GM12864 (cell line): ENCODE results near the gene PDE4B.
"Not testable (repeated sequence)": the region's sequence is repeated elsewhere in the genome, so short reads cannot be mapped to it uniquely, and the experiment has no call there.

ENCODE experiments used
- DNase-seq: peaks from one replicate; pipeline ENCODE4 v3.0.0-alpha.2; 2011; ENCODE audit warnings: low read depth
- H3K4me3 ChIP-seq: 2 replicates; pipeline ENCODE4 v1.5.1; 2011; ENCODE audit warnings: mild to moderate bottlenecking, low read depth, low read length, control low read depth
- TF ChIP-seq, protein P1 (sequence below): IDR thresholded peaks from 2 replicates; pipeline ENCODE4 v1.5.1; 2011; ENCODE audit warnings: low read depth, mild to moderate bottlenecking, moderate library complexity, low read length, control low read depth, inconsistent platforms; ENCODE audit errors: missing control alignments

The PDE4B gene

DNA sequence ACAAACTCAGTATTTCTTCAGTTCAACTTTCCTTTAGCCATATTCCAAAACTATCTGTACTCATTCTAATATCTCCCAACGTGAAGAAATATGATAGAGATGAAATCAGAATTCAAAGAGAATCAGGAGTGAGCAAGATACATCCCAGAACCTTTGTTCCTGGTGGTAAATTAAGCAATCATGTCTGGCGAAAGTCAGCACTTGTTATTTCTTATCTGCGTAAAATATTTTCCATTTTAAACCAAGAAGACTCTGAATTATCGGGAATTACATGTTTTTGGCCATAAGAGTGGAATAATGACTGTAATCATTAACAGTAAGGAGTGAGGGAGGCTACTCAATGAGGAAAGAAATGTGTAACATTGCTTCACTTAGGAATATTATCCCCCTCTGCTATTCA lies 253.7 kb downstream of the PDE4B start:
- TF ChIP-seq, protein P1, sequence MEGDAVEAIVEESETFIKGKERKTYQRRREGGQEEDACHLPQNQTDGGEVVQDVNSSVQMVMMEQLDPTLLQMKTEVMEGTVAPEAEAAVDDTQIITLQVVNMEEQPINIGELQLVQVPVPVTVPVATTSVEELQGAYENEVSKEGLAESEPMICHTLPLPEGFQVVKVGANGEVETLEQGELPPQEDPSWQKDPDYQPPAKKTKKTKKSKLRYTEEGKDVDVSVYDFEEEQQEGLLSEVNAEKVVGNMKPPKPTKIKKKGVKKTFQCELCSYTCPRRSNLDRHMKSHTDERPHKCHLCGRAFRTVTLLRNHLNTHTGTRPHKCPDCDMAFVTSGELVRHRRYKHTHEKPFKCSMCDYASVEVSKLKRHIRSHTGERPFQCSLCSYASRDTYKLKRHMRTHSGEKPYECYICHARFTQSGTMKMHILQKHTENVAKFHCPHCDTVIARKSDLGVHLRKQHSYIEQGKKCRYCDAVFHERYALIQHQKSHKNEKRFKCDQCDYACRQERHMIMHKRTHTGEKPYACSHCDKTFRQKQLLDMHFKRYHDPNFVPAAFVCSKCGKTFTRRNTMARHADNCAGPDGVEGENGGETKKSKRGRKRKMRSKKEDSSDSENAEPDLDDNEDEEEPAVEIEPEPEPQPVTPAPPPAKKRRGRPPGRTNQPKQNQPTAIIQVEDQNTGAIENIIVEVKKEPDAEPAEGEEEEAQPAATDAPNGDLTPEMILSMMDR: no peak
- no peak overlapping the region for H3K4me3 ChIP-seq
- DNase-seq: no peak

DNA sequence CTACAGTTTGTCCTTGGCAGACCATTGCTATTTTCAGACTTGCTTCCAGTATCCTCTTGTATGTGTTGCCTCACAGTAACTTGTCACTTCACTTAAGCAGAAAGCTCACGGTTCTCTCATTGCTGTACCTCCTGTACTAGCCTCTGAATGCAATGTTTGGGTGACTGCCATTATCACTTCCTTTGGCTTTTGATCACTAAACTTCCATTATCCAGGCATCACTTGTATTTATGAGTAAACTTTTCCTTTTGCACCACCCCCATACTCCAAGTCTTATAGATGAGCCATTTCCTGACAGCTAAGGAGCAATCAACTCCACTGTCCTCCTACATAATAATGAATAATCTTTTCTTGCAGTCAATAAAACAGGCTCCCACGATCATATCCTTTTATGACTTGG lies 255.3 kb downstream of the PDE4B start:
- TF ChIP-seq, protein P1: no peak
- no peak for DNase-seq

DNA sequence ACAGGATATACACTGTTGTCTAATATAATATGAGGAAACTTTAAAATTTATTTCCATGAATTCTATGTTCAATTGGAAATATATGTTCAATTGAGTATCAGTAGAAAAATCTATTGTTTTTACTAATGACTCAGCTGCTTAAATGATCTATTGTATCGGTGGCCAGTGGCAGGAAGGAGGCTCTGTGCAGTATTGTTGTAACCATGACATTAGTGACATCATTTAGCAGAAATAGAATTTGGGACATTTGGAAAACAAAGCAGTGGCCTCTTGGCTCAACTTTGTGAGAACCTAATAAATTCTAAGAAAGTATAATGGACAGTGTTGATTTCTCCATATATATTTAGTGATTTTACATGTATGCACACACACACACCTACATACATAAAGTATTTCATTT lies 257.4 kb downstream of the PDE4B start:
- no peak overlapping the region for H3K4me3 ChIP-seq
- TF ChIP-seq, protein P1: no peak
- no peak for DNase-seq

More for the DNA sequence above, 255.3 kb downstream of the PDE4B start:
- no peak overlapping the region for H3K4me3 ChIP-seq

DNA sequence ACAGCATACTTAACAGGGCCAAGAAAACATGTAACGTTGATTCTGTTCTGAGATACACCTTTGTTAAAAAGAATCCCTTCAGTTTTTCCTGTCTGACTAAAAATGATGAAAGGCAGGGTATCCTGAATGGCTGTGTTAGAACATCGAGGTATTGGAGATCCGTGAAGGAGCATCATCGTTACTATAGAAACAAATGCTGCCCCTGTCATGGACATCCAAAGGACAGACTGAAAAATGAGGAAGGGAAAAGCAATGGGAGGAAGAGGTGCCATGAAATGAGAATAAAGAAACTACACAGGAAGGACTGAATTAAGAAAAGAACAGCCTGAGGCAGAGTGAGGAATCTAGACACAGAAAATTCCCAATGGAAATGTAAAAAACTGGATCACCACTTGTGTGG lies 257.9 kb downstream of the PDE4B start:
- no peak overlapping the region for H3K4me3 ChIP-seq
- TF ChIP-seq, protein P1: no peak
- no peak for DNase-seq

DNA sequence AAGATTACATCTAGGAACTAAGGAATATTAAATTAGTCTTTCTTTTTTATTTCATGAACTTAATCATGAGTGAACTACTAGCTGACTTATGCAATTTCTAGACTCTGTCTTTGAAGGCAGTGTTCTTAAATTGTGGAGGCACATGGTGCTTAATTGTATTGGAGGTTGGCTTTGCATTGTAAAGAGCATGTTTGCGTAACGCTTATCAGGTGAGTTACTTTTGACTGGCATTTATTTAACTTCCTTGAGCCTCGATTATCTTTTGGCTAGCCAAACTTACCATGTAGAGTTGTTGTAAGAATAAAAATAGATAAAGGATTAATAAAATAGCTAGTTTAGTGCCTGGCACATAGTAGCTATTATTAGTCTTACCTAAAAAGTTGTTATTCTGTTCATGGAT lies 262.4 kb downstream of the PDE4B start:
- H3K4me3 ChIP-seq: no peak overlapping the region
- TF ChIP-seq, protein P1: no peak
- DNase-seq: no peak

DNA sequence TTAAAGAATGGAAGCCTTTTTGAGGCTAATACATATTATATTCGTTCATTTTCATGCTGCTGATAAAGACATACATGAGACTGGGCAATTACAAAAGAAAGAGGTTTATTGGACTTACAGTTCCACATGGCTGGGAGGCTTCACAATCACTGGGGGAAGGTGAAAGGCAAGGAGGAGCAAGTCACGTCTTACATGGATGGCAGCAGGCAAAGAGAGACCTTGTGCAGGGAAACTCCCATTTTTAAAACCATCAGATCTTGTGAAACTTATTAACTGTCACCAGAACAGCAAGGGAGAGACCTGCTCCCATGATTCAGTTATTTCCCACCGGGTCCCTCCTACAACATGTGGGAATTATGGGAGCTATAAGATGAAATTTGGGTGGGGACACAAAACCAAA lies 264.8 kb downstream of the PDE4B start:
- DNase-seq, H3K4me3 ChIP-seq: not testable (repeated sequence)

DNA sequence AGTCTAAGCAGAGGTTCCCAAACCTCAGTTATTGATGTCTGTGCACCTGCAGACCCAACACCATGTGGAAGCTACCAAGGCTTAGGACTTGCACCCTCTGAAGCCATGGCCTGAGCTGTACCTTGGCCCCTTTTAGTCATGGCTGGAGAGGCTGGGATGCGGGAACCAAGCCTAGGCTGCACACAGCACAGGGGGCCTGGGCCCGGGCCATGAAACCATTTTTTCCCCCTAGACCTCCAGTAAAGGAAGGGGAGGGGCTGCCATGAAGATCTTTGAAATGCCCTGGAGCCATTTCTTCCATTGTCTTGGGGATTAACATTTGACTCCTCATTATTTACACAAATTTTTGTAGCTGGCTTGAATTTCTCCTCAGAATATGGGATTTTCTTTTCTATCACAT lies 265.9 kb downstream of the PDE4B start:
- TF ChIP-seq, protein P1: no peak
- H3K4me3 ChIP-seq: no peak overlapping the region
- DNase-seq: no peak

DNA sequence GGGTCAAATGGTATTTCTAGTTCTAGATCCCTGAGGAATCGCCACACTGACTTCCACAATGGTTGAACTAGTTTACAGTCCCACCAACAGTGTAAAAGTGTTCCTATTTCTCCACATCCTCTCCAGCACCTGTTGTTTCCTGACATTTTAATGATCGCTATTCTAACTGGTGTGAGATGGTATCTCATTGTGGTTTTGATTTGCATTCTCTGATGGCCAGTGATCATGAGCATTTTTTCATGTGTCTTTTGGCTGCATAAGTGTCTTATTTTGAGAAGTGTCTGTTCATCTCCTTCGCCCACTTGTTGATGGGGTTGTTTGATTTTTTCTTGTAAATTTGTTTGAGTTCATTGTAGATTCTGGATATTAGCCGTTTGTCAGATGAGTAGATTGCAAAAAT lies 274.5 kb downstream of the PDE4B start:
- H3K4me3 ChIP-seq: not testable (repeated sequence)

More for the DNA sequence above, 274.5 kb downstream of the PDE4B start:
- not testable (repeated sequence) for DNase-seq
